Mesodermal cell (in vitro differentiated cells): ENCODE results near the gene HDAC7.

Source experiments
- H3K27ac ChIP-seq: 2 replicates; pipeline ENCODE4 v1.7.0; 2013; ENCODE audit warnings: mild to moderate bottlenecking, low read depth, low read length, moderate library complexity; ENCODE audit not compliant: severe bottlenecking
- H3K36me3 ChIP-seq: 2 replicates; pipeline ENCODE4 v1.7.1; 2013; ENCODE audit warnings: mild to moderate bottlenecking, low read length, moderate library complexity; ENCODE audit not compliant: control insufficient read depth, insufficient read depth
- H3K4me1 ChIP-seq: one replicate; pipeline ENCODE4 v1.7.1; 2013; ENCODE audit warnings: mild to moderate bottlenecking, low read length; ENCODE audit not compliant: insufficient read depth, control insufficient read depth, poor library complexity, severe bottlenecking
- H3K4me3 ChIP-seq: 2 replicates; pipeline ENCODE4 v1.7.0; 2013; ENCODE audit warnings: low read length, control low read depth, mild to moderate bottlenecking; ENCODE audit not compliant: insufficient read depth, poor library complexity, severe bottlenecking; ENCODE audit errors: extremely low read depth
- H3K9me3 ChIP-seq: 2 replicates; pipeline ENCODE4 v1.7.1; 2013; ENCODE audit warnings: mild to moderate bottlenecking, low read length, moderate library complexity; ENCODE audit not compliant: control insufficient read depth
- WGBS, 2 experiments: methylation state at CpG; one replicate each; pipeline ENCODE4 v1.1.5; 2013; ENCODE audit warnings: missing lambda C conversion rate in 2 of 2; ENCODE audit not compliant: insufficient coverage in 2 of 2; 5-methylcytosine and 5-hydroxymethylcytosine counted together

HDAC7 gene

GRCh38 chr12:47776471-47777143, 43.1 kb downstream of the HDAC7 start:
- Histone ChIP-seq H3K4me1 (peaks cover 36% of the 10 kb centered on the region), H3K4me3 (no peak overlapping the region), H3K9me3 (no peaks in the 10 kb centered on the region), H3K27ac (peak overlapping the region; percentile 43), H3K36me3 (peaks cover 1% of the 10 kb centered on the region)
- 85% methylated on average over 4 of the region's 5 CpGs; no CpG with 5 or more reads in 1 of the 2 experiments for WGBS, 2 experiments

- Histone ChIP-seq H3K27ac (no peak overlapping the region), H3K4me1 (peaks cover 40% of the 10 kb centered on the region), H3K9me3 (no peaks in the 10 kb centered on the region), H3K4me3 (no peak overlapping the region), H3K36me3 (no peaks in the 10 kb centered on the region)
- WGBS, 2 experiments = 94 to 95% methylated on average over 5 to 8 of the region's 10 CpGs
Measured at GRCh38 chr12:47775100-47775911, 44.4 kb downstream of the HDAC7 start.

GRCh38 chr12:47774663-47775062, 45.0 kb downstream of the HDAC7 start:
- WGBS, 2 experiments = 96 to 98% methylated on average over 5 to 7 of the region's 7 CpGs

GRCh38 chr12:47773858-47774580, 45.7 kb downstream of the HDAC7 start:
- Histone ChIP-seq H3K4me1 (peaks cover 44% of the 10 kb centered on the region), H3K36me3 (no peaks in the 10 kb centered on the region), H3K27ac (no peak overlapping the region), H3K4me3 (peak overlapping the region; percentile 60), H3K9me3 (no peaks in the 10 kb centered on the region)
- WGBS, 2 experiments = 63% methylated on average over 3 of the region's 14 CpGs; no CpG with 5 or more reads in 1 of the 2 experiments

More at GRCh38 chr12:47774663-47775062, 45.0 kb downstream of the HDAC7 start:
- H3K36me3 ChIP-seq = no peaks in the 10 kb centered on the region
- no peaks in the 10 kb centered on the region for H3K9me3 ChIP-seq
- H3K4me3 ChIP-seq = no peak overlapping the region
- H3K27ac ChIP-seq = no peak overlapping the region
- H3K4me1 ChIP-seq = peaks cover 42% of the 10 kb centered on the region

GRCh38 chr12:47773062-47773857, 46.4 kb downstream of the HDAC7 start, which contains the start of gene SLC48A1:
Gene SLC48A1, plus strand, starts transcription at chr12:47773238. Its CDS starts 67 bp downstream, at chr12:47773305.
- peaks cover 50% of the 10 kb centered on the region for H3K4me1 ChIP-seq
- H3K36me3 ChIP-seq = no peaks in the 10 kb centered on the region
- H3K27ac ChIP-seq = no peak within 1 kb of the TSS
- H3K9me3 ChIP-seq = no peaks in the 10 kb centered on the region
- WGBS, 2 experiments = 1% methylated on average over 66 to 80 of the region's 106 CpGs
- H3K4me3 ChIP-seq = peak within 1 kb of the TSS; percentile 60

- H3K4me1 ChIP-seq = peaks cover 50% of the 10 kb centered on the region
- 22 to 53% methylated on average over 3 to 13 of the region's 17 CpGs for WGBS, 2 experiments
- H3K36me3 ChIP-seq = no peaks in the 10 kb centered on the region
- H3K9me3 ChIP-seq = no peaks in the 10 kb centered on the region
- no peak overlapping the region for H3K27ac ChIP-seq
- peak overlapping the region; percentile 60 for H3K4me3 ChIP-seq
Measured at GRCh38 chr12:47772738-47773061, 47.0 kb downstream of the HDAC7 start.

- H3K4me3 ChIP-seq = no peak overlapping the region
- H3K9me3 ChIP-seq = no peaks in the 10 kb centered on the region
- no peak overlapping the region for H3K27ac ChIP-seq
- H3K4me1 ChIP-seq = peaks cover 49% of the 10 kb centered on the region
- no peaks in the 10 kb centered on the region for H3K36me3 ChIP-seq
- WGBS, 2 experiments = 93% methylated on average over 8 of the region's 13 CpGs; no CpG with 5 or more reads in 1 of the 2 experiments
Measured at GRCh38 chr12:47772094-47772660, 47.5 kb downstream of the HDAC7 start.

- WGBS, 2 experiments = 95% methylated on average over 4 of the region's 6 CpGs; no CpG with 5 or more reads in 1 of the 2 experiments
- Histone ChIP-seq H3K4me1 (peaks cover 41% of the 10 kb centered on the region), H3K27ac (no peak overlapping the region), H3K36me3 (no peaks in the 10 kb centered on the region), H3K4me3 (no peak overlapping the region), H3K9me3 (no peaks in the 10 kb centered on the region)
Measured at GRCh38 chr12:47771304-47771703, 48.4 kb downstream of the HDAC7 start.

GRCh38 chr12:47770086-47770726, 49.5 kb downstream of the HDAC7 start:
- no peaks in the 10 kb centered on the region for H3K36me3 ChIP-seq
- no peak overlapping the region for H3K27ac ChIP-seq
- H3K9me3 ChIP-seq = no peaks in the 10 kb centered on the region
- H3K4me3 ChIP-seq = no peak overlapping the region
- H3K4me1 ChIP-seq = peaks cover 35% of the 10 kb centered on the region
- WGBS, 2 experiments = 85 to 94% methylated on average over 2 to 3 of the region's 3 CpGs
